ENCODE measurements around the gene SHQ1.

The SHQ1 gene

DNA sequence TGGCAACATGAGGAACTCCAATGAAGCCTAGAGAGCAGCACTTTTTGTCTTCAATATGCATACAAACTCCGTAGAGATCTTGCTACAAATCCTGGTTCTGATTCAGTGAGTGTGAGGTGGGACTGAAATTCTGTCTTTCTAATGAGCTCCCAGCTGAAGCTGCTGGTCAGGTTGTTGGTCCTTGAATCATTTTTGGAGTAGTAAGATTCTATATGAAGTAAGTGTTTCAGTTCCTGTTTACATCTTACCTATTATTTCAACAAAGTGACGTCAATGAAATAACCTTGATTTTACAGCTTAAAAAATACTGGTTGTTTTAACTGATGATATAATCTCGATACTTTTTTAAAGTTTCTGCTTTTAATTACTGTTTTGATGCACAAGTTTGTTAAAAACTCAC, 33.9 kb downstream of the SHQ1 start:
- Histone ChIP-seq H3K9ac (ENCODE audit: insufficient read length) (no peak overlapping the region), H3K27ac (no peak overlapping the region), H3K36me3 (ENCODE audit: insufficient read depth, low read length) (no peaks in the 10 kb centered on the region; the same call in 1 of the 2 replicates), H3K4me3 (no peak overlapping the region), H3K9me3 (ENCODE audit: low read depth, low read length) (no peaks in the 10 kb centered on the region)
- TF ChIP-seq EZH2 (IDR thresholded peaks at IDR 0.05): no peak
- TF ChIP-seq FOXP2 (optimal IDR thresholded peaks at IDR 0.05; ENCODE audit: control extremely low read depth, extremely low read length, insufficient read depth): no peak
- no peak for TF ChIP-seq POLR2AphosphoS5 (IDR thresholded peaks at IDR 0.05; ENCODE audit: borderline replicate concordance, low read depth, low read length)
- DNase-seq (ENCODE audit: low read depth, low spot score): no peak

DNA sequence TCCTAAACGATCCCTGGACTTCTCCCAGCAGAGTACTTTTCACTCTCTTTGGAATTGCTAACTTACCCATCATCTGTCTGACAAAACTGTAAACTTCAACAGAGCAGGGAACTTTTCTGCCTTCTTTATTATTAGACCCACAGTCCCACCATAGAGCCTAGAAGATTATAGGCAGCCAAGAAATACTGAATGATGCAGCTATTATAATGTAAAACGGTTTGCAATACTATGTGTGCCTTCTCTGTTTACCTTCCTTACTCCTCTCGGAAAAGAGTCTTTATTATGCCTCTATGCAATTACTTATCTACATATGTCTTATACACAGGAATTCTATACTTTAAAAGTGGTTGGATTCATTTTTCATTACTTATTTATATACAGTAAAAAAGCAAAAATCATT, 36.0 kb downstream of the SHQ1 start:
- Histone ChIP-seq H3K36me3 (ENCODE audit: insufficient read depth, low read length) (no peaks in the 10 kb centered on the region; the same call in 1 of the 2 replicates), H3K9ac (ENCODE audit: insufficient read length) (no peak overlapping the region)

DNA sequence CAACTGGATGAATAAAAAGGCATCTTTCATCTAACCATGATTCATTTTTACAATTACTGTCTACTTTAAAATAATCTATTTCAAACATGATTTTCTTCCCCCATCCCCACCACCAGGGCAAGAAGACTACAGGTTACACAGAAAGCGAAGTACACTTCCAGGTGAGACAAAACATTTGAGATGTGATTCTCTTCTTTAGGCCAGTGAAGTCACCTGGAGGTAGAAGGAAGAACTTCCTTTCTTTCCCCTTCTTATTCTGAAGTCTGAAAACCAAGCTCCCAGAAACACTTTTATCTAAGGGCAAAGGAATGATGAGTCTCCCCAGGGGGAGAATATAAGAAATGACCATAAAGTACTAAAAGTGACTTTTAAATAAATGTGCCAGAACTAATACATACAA, 36.7 kb downstream of the SHQ1 start:
- TF ChIP-seq EZH2 (IDR thresholded peaks at IDR 0.05): no peak
- H3K27ac ChIP-seq: no peak overlapping the region
- H3K9me3 ChIP-seq (ENCODE audit: low read depth, low read length): no peaks in the 10 kb centered on the region
- DNase-seq (ENCODE audit: low read depth, low spot score): no peak
- no peaks in the 10 kb centered on the region for H3K36me3 ChIP-seq (ENCODE audit: insufficient read depth, low read length)
- H3K4me3 ChIP-seq: no peak overlapping the region
- no peak overlapping the region for H3K9ac ChIP-seq (ENCODE audit: insufficient read length)

More for the DNA sequence above, 36.0 kb downstream of the SHQ1 start:
- H3K27ac ChIP-seq: no peak overlapping the region
- H3K9me3 ChIP-seq (ENCODE audit: low read depth, low read length): no peaks in the 10 kb centered on the region
- DNase-seq (ENCODE audit: low read depth, low spot score): no peak
- TF ChIP-seq EZH2 (IDR thresholded peaks at IDR 0.05): no peak
- H3K4me3 ChIP-seq: no peak overlapping the region

DNA sequence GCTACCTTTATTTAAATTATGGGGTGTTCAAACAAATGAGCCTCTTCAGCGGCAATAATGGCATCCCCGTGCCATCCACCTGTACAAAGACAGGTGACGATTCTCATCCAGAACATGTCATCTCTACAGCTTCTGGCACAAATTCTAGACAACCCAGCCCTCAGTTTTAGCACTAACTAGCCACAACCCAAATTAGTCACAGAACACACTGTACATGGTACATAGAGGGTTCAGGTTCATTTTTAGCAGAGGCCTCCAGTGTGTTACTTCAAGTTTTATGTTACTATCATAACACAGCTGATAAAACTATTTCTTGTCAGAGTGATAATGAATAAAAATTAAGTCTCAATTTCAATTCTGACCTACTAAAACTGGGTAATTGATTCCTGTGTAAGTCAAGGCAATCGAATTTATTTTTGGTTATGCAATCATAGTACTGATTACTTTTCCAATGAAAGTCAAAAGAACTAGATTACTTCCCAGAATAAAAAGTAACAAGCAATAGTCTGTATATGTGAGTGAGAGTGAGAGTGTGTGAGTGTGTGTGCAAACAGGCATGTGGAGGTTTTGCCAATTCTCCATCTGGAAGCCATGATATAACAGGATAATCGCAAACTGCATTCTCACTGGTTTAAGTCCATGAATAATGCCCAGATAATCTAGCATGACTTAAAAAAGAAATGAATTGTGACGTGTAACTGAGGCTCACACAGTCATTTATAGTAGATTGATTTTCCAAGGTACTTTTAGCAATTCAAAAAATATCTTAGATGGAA, 37.4 kb downstream of the SHQ1 start:
- Histone ChIP-seq H3K36me3 (ENCODE audit: insufficient read depth, low read length) (no peaks in the 10 kb centered on the region), H3K27ac (no peak overlapping the region), H3K4me3 (no peak overlapping the region), H3K9me3 (ENCODE audit: low read depth, low read length) (no peaks in the 10 kb centered on the region), H3K9ac (ENCODE audit: insufficient read length) (no peak overlapping the region)
- no peak for TF ChIP-seq POLR2AphosphoS5 (IDR thresholded peaks at IDR 0.05; ENCODE audit: borderline replicate concordance, low read depth, low read length)
- TF ChIP-seq FOXP2 (optimal IDR thresholded peaks at IDR 0.05; ENCODE audit: control extremely low read depth, extremely low read length, insufficient read depth): no peak
- no peak for TF ChIP-seq EZH2 (IDR thresholded peaks at IDR 0.05)
- DNase-seq (ENCODE audit: low read depth, low spot score): no peak

- no peak for TF ChIP-seq POLR2AphosphoS5 (IDR thresholded peaks at IDR 0.05; ENCODE audit: borderline replicate concordance, low read depth, low read length)
- TF ChIP-seq EZH2 (IDR thresholded peaks at IDR 0.05): no peak
- TF ChIP-seq FOXP2 (optimal IDR thresholded peaks at IDR 0.05; ENCODE audit: control extremely low read depth, extremely low read length, insufficient read depth): no peak
- no peaks in the 10 kb centered on the region for H3K9me3 ChIP-seq (ENCODE audit: low read depth, low read length)
- no peak overlapping the region for H3K4me3 ChIP-seq
- no peak overlapping the region for H3K27ac ChIP-seq
- H3K36me3 ChIP-seq (ENCODE audit: insufficient read depth, low read length): no peaks in the 10 kb centered on the region
- H3K9ac ChIP-seq (ENCODE audit: insufficient read length): no peak overlapping the region
- DNase-seq (ENCODE audit: low read depth, low spot score): no peak
Observed at GRCh38 chr3:72810063-72810462, 38.2 kb downstream of the SHQ1 start.

DNA sequence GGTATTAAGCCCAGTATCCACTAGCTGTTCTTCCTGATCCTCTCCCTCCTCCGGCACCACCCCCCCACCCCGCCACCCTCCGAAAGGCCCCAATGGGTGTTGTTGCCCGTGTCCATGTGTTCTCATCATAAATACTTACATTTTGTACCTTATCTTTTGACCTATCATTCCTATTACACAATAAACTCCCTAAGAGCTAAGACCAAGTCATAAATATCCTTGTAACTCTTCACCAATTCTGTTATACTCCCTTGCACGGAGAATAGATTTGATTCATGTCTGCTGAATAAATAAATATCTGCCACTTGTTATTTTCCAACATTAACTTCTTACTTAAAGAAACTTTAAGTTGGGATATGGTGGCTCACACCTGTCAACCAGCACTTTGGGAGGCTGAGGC, 43.9 kb downstream of the SHQ1 start:
- TF ChIP-seq FOXP2 (optimal IDR thresholded peaks at IDR 0.05; ENCODE audit: control extremely low read depth, extremely low read length, insufficient read depth): no peak
- TF ChIP-seq POLR2AphosphoS5 (IDR thresholded peaks at IDR 0.05; ENCODE audit: borderline replicate concordance, low read depth, low read length): no peak
- TF ChIP-seq EZH2 (IDR thresholded peaks at IDR 0.05): no peak
- Histone ChIP-seq H3K9me3 (ENCODE audit: low read depth, low read length) (no peaks in the 10 kb centered on the region), H3K36me3 (ENCODE audit: insufficient read depth, low read length) (no peaks in the 10 kb centered on the region), H3K27ac (no peak overlapping the region), H3K4me3 (no peak overlapping the region), H3K9ac (ENCODE audit: insufficient read length) (no peak overlapping the region)
- no peak for DNase-seq (ENCODE audit: low read depth, low spot score)

- Histone ChIP-seq H3K9ac (ENCODE audit: insufficient read length) (no peak overlapping the region), H3K4me3 (no peak overlapping the region), H3K36me3 (ENCODE audit: insufficient read depth, low read length) (no peaks in the 10 kb centered on the region), H3K9me3 (ENCODE audit: low read depth, low read length) (no peaks in the 10 kb centered on the region), H3K27ac (no peak overlapping the region)
- DNase-seq (ENCODE audit: low read depth, low spot score): no peak
- TF ChIP-seq POLR2AphosphoS5 (IDR thresholded peaks at IDR 0.05; ENCODE audit: borderline replicate concordance, low read depth, low read length) (no peak), FOXP2 (optimal IDR thresholded peaks at IDR 0.05; ENCODE audit: control extremely low read depth, extremely low read length, insufficient read depth) (no peak), EZH2 (IDR thresholded peaks at IDR 0.05) (no peak)
Observed at GRCh38 chr3:72803573-72803972, 44.7 kb downstream of the SHQ1 start.

- H3K36me3 ChIP-seq (ENCODE audit: insufficient read depth, low read length): no peaks in the 10 kb centered on the region
- H3K9me3 ChIP-seq (ENCODE audit: low read depth, low read length): no peaks in the 10 kb centered on the region
- no peak overlapping the region for H3K9ac ChIP-seq (ENCODE audit: insufficient read length)
- no peak overlapping the region for H3K4me3 ChIP-seq
- no peak for DNase-seq (ENCODE audit: low read depth, low spot score)
- TF ChIP-seq FOXP2 (optimal IDR thresholded peaks at IDR 0.05; ENCODE audit: control extremely low read depth, extremely low read length, insufficient read depth): no peak
- TF ChIP-seq POLR2AphosphoS5 (IDR thresholded peaks at IDR 0.05; ENCODE audit: borderline replicate concordance, low read depth, low read length): no peak
- no peak for TF ChIP-seq EZH2 (IDR thresholded peaks at IDR 0.05)
- H3K27ac ChIP-seq: no peak overlapping the region
Observed at GRCh38 chr3:72802001-72802400, 46.2 kb downstream of the SHQ1 start.

- Histone ChIP-seq H3K9me3 (ENCODE audit: low read depth, low read length) (no peaks in the 10 kb centered on the region), H3K4me3 (no peak overlapping the region), H3K36me3 (ENCODE audit: insufficient read depth, low read length) (no peaks in the 10 kb centered on the region), H3K9ac (ENCODE audit: insufficient read length) (no peak overlapping the region), H3K27ac (no peak overlapping the region)
- DNase-seq (ENCODE audit: low read depth, low spot score): no peak
- TF ChIP-seq POLR2AphosphoS5 (IDR thresholded peaks at IDR 0.05; ENCODE audit: borderline replicate concordance, low read depth, low read length) (no peak), FOXP2 (optimal IDR thresholded peaks at IDR 0.05; ENCODE audit: control extremely low read depth, extremely low read length, insufficient read depth) (no peak), EZH2 (IDR thresholded peaks at IDR 0.05) (no peak)
Observed at GRCh38 chr3:72800869-72801268, 47.4 kb downstream of the SHQ1 start.

Measured in SK-N-MC (cell line).